HepG2 (cell line): Measurements from ENCODE around the gene FAM50A. TPM values are rescaled to one million over a fixed set of nuclear protein-coding genes. Genes with fewer than 3 reads are reported as not detected.
A peak's percentile ranks its signal among the peaks of the same experiment; 100 is the strongest.

Experiments used
- ATRX ChIP-seq: sonication (generic); formaldehyde crosslinking; IDR thresholded peaks from 2 replicates; pipeline ENCODE4 v1.4.0; 2020; ENCODE audit warnings: missing genetic modification reagents, borderline replicate concordance
- ESRRA ChIP-seq: sonication (generic); formaldehyde crosslinking; IDR thresholded peaks from 2 replicates; pipeline ENCODE4 v1.5.1; 2020; ENCODE audit warnings: mild to moderate bottlenecking, low read depth, missing genetic modification reagents
- IRF2 ChIP-seq: IDR thresholded peaks from 2 replicates; pipeline ENCODE4 v1.6.1; 2018; ENCODE audit warnings: missing genetic modification reagents, missing compliant biosample characterization
- MAZ ChIP-seq, 2 experiments: sonication (generic) in 1 of 2; formaldehyde crosslinking in 1 of 2; IDR thresholded peaks; 2 replicates each; pipeline versions ENCODE4 v1.5.0 to v1.6.1; 2012 to 2020; ENCODE audit warnings: low read depth in 2 of 2, mild to moderate bottlenecking in 2 of 2, borderline replicate concordance in 1 of 2, improper control_type of control experiment in 1 of 2, low read length in 1 of 2, missing genetic modification reagents in 1 of 2, moderate library complexity in 1 of 2
- NFIB ChIP-seq: sonication (generic); formaldehyde crosslinking; IDR thresholded peaks from 2 replicates; pipeline ENCODE4 v1.9.0; 2021; ENCODE audit warnings: missing genetic modification reagents, mild to moderate bottlenecking, borderline replicate concordance
- NR2F2 ChIP-seq: IDR thresholded peaks from 2 replicates; pipeline ENCODE4 v1.6.1; 2012; ENCODE audit warnings: low read depth, inconsistent platforms, borderline replicate concordance
- SUZ12 ChIP-seq: fragments of 150-350 bp; IDR thresholded peaks from 2 replicates; pipeline ENCODE4 v1.6.1; 2014; ENCODE audit warnings: low read depth, low read length
- ZFY ChIP-seq: sonication (generic); formaldehyde crosslinking; IDR thresholded peaks from 2 replicates; pipeline ENCODE4 v1.4.0; 2020; ENCODE audit warnings: missing genetic modification reagents
- ZFYVE20 ChIP-seq: sonication (generic); formaldehyde crosslinking; IDR thresholded peaks from 2 replicates; pipeline ENCODE4 v1.8.0; 2023; ENCODE audit warnings: low read depth, mild to moderate bottlenecking, moderate library complexity, missing genetic modification reagents, borderline replicate concordance
- ZNF101 ChIP-seq: sonication (generic); formaldehyde crosslinking; IDR thresholded peaks from 2 replicates; pipeline ENCODE4 v1.4.0; 2020; ENCODE audit warnings: mild to moderate bottlenecking, low read depth, missing genetic modification reagents, borderline replicate concordance
- ZNF230 ChIP-seq: sonication (generic); formaldehyde crosslinking; IDR thresholded peaks from 2 replicates; pipeline ENCODE4 v1.4.0; 2020; ENCODE audit warnings: mild to moderate bottlenecking, missing genetic modification reagents
- ZNF256 ChIP-seq: sonication (generic); formaldehyde crosslinking; conservative IDR thresholded peaks from 2 replicates; pipeline ENCODE4 v1.4.0; 2020; ENCODE audit warnings: missing genetic modification reagents
- ZNF296 ChIP-seq: sonication (generic); formaldehyde crosslinking; conservative IDR thresholded peaks from 2 replicates; pipeline ENCODE4 v1.5.0; 2020; ENCODE audit warnings: mild to moderate bottlenecking, missing genetic modification reagents
- ZNF343 ChIP-seq: sonication (generic); formaldehyde crosslinking; IDR thresholded peaks from 2 replicates; pipeline ENCODE4 v1.4.0; 2020; ENCODE audit warnings: mild to moderate bottlenecking, missing genetic modification reagents
- ZNF557 ChIP-seq: sonication (generic); formaldehyde crosslinking; IDR thresholded peaks from 2 replicates; pipeline ENCODE4 v1.4.0; 2020; ENCODE audit warnings: missing genetic modification reagents
- ZNF678 ChIP-seq: sonication (generic); formaldehyde crosslinking; IDR thresholded peaks from 2 replicates; pipeline ENCODE4 v1.4.0; 2020; ENCODE audit warnings: mild to moderate bottlenecking, missing genetic modification reagents
- polyA plus RNA-seq, 8 experiments: library from polyadenylated mRNA; depleted of rRNA in 3 of 8; stranded (reverse) in 7 of 8; unstranded in 1 of 8; fragments of >200 nt; fragmentation: Illumina TruSeq in 4 of 8; extraction: Trizol in 4 of 8; gene quantifications; 2 replicates each; pipeline versions ENCODE4 v1.2.1 to v1.2.3, GENCODE V29; 2011 to 2016; ENCODE audit warnings: low read depth in 4 of 8, missing spikeins in 1 of 8, mixed read lengths in 1 of 8; ENCODE audit not compliant: insufficient read depth in 1 of 8
- total RNA-seq, 5 experiments: library from RNA; depleted of rRNA; stranded (reverse); fragments of >200 nt; fragmentation: Illumina TruSeq; extraction: Trizol; gene quantifications; 2 replicates each; pipeline ENCODE4 v1.2.3, GENCODE V29; 2016; ENCODE audit warnings: low read depth in 1 of 5
- TF ChIP-seq, protein P1 (sequence below): sonication (generic); formaldehyde crosslinking; IDR thresholded peaks from 2 replicates; pipeline ENCODE4 v1.4.0; 2020; ENCODE audit warnings: mild to moderate bottlenecking, missing genetic modification reagents
- TF ChIP-seq, protein P2 (sequence below): IDR thresholded peaks from 2 replicates; pipeline ENCODE4 v1.6.1; 2016; ENCODE audit warnings: mild to moderate bottlenecking
- TF ChIP-seq, protein P3 (sequence below): fragments of 450-650 bp; IDR thresholded peaks from 2 replicates; pipeline ENCODE4 v1.6.1; 2016
- TF ChIP-seq, protein P4 (sequence below): sonication (generic); formaldehyde crosslinking; IDR thresholded peaks from 2 replicates; pipeline ENCODE4 v1.5.1; 2020; ENCODE audit warnings: missing genetic modification reagents, mild to moderate bottlenecking, borderline replicate concordance

Gene FAM50A
- total and polyA plus RNA-seq, 2 of the 13 experiments (the other 11 are each of a cell fraction or from before 2014, with no cell fraction given) = 30.7 to 40.7 TPM

DNA sequence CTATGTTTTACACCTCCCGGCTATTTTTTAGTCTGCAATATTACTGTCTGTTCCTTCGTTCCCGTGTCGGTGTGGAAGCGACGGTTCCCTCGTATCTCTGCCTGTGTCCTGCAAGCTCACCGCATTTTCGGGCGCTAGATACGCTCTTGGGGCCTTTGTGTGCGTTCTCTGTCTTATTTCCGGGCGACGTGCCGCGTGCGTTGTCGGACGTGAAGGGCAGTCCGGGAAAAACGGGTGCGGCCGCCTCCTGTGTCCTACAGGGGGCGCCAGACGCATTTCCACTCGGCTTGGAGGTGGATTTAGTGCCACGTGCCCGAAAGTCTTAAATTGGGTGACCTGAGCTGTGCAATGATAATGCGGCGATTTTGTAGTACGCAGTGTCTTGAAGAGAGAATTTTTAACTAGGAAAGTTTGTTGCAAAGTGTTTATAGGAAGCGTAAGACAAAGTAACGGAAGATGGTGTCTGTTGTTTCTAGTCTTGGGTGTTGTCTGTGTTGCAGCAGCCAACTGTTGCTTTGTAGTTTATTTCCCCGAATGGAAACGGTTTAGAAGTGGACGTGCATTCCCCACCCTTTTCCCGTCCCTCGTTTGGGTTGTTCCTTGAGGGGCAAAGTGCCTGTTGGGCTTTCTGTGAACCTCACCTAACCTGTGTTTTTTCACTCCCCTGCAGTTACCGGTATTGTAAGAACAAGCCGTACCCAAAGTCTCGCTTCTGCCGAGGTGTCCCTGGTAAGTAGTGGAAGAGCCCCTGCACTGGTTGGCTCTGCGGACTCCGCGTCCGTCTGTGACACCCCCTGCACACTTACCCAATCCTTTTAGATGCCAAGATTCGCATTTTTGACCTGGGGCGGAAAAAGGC is 45.0 kb upstream of the FAM50A start (continued):
- TF ChIP-seq ZNF678 (CRISPR knock-in tag) (no peak), NR2F2 (no peak), ESRRA (CRISPR knock-in tag) (no peak), MAZ (IDR thresholded peaks at IDR 0.05; ENCODE audit: borderline replicate concordance, low read depth, low read length) (no peak), MAZ (CRISPR knock-in tag; IDR thresholded peaks at IDR 0.05; ENCODE audit: low read depth) (no peak), IRF2 (CRISPR knock-in tag) (no peak), ZFY (CRISPR knock-in tag) (0 out of 2 replicates have a peak, but pooled peaks have one; percentile 11), ZNF343 (CRISPR knock-in tag) (0 out of 2 replicates have a peak, but pooled peaks have one; percentile 25), ZNF101 (no peak), ZNF557 (CRISPR knock-in tag) (0 out of 2 replicates have a peak, but pooled peaks have one; percentile 22), ZFYVE20 (CRISPR knock-in tag) (no peak), ZNF256 (no peak), NFIB (CRISPR knock-in tag) (no peak), ZNF296 (CRISPR knock-in tag) (no peak), SUZ12 (no peak), ZNF230 (no peak), ATRX (CRISPR knock-in tag) (no peak)
- TF ChIP-seq, protein P1, sequence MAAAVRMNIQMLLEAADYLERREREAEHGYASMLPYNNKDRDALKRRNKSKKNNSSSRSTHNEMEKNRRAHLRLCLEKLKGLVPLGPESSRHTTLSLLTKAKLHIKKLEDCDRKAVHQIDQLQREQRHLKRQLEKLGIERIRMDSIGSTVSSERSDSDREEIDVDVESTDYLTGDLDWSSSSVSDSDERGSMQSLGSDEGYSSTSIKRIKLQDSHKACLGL (CRISPR knock-in tag) = no peak; the same call in 1 of the 2 replicates
- TF ChIP-seq, protein P2, sequence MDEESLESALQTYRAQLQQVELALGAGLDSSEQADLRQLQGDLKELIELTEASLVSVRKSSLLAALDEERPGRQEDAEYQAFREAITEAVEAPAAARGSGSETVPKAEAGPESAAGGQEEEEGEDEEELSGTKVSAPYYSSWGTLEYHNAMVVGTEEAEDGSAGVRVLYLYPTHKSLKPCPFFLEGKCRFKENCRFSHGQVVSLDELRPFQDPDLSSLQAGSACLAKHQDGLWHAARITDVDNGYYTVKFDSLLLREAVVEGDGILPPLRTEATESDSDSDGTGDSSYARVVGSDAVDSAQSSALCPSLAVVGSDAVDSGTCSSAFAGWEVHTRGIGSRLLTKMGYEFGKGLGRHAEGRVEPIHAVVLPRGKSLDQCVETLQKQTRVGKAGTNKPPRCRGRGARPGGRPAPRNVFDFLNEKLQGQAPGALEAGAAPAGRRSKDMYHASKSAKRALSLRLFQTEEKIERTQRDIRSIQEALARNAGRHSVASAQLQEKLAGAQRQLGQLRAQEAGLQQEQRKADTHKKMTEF (CRISPR knock-in tag) = no peak; the same call in 1 of the 2 replicates
- TF ChIP-seq, protein P3, sequence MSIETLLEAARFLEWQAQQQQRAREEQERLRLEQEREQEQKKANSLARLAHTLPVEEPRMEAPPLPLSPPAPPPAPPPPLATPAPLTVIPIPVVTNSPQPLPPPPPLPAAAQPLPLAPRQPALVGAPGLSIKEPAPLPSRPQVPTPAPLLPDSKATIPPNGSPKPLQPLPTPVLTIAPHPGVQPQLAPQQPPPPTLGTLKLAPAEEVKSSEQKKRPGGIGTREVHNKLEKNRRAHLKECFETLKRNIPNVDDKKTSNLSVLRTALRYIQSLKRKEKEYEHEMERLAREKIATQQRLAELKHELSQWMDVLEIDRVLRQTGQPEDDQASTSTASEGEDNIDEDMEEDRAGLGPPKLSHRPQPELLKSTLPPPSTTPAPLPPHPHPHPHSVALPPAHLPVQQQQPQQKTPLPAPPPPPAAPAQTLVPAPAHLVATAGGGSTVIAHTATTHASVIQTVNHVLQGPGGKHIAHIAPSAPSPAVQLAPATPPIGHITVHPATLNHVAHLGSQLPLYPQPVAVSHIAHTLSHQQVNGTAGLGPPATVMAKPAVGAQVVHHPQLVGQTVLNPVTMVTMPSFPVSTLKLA = peak; percentile 38
- TF ChIP-seq, protein P4, sequence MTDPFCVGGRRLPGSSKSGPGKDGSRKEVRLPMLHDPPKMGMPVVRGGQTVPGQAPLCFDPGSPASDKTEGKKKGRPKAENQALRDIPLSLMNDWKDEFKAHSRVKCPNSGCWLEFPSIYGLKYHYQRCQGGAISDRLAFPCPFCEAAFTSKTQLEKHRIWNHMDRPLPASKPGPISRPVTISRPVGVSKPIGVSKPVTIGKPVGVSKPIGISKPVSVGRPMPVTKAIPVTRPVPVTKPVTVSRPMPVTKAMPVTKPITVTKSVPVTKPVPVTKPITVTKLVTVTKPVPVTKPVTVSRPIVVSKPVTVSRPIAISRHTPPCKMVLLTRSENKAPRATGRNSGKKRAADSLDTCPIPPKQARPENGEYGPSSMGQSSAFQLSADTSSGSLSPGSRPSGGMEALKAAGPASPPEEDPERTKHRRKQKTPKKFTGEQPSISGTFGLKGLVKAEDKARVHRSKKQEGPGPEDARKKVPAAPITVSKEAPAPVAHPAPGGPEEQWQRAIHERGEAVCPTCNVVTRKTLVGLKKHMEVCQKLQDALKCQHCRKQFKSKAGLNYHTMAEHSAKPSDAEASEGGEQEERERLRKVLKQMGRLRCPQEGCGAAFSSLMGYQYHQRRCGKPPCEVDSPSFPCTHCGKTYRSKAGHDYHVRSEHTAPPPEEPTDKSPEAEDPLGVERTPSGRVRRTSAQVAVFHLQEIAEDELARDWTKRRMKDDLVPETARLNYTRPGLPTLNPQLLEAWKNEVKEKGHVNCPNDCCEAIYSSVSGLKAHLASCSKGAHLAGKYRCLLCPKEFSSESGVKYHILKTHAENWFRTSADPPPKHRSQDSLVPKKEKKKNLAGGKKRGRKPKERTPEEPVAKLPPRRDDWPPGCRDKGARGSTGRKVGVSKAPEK (CRISPR knock-in tag) = no peak
